ENCODE measurements around the gene FLRT2.

FLRT2 gene, protein sequence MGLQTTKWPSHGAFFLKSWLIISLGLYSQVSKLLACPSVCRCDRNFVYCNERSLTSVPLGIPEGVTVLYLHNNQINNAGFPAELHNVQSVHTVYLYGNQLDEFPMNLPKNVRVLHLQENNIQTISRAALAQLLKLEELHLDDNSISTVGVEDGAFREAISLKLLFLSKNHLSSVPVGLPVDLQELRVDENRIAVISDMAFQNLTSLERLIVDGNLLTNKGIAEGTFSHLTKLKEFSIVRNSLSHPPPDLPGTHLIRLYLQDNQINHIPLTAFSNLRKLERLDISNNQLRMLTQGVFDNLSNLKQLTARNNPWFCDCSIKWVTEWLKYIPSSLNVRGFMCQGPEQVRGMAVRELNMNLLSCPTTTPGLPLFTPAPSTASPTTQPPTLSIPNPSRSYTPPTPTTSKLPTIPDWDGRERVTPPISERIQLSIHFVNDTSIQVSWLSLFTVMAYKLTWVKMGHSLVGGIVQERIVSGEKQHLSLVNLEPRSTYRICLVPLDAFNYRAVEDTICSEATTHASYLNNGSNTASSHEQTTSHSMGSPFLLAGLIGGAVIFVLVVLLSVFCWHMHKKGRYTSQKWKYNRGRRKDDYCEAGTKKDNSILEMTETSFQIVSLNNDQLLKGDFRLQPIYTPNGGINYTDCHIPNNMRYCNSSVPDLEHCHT

DNA sequence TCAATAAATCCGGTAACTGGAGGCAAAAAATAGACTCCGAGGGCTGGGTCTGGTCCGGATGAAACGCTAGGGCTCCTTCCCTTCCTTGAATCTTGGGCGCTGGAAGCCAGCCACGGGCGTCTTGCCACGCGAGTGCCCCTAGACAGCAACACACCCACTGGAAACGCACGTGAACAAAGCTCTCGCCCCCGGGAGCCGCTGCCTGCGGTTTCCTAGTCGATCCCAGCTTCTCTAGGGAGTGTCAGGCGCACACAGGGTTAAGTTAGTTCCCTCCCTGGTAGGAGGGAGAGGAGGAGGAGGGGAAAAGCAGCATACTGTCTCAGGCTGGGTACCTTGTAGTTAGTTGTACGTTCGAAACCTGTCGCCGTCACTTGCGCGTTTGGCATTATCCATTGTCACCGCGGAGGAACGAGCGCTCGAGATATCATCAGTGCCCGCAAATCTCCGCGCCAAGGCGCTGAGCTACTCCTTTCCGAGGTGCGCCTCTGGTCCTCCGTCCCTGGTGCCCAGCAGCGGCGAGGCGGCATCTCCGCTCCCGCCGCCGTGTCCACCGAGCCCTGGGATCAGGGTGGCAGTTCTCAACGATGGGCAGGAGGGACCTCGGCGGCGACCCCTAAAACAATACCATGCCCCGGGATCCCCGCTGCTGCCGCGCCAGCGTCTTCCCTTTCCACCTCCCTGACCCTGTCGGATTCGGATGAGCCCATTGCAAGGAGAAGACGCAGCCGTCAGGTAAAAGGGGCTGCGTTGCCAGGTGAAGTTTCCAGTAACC is at the start of gene FLRT2:
TSS of gene FLRT2 (plus strand) at position 342 of the 772 bp plus-strand sequence. CDS start 91,371 bp downstream, outside the sequence.
- DNase-seq (ENCODE audit: low read depth in 2 of 2) = no peak

DNA sequence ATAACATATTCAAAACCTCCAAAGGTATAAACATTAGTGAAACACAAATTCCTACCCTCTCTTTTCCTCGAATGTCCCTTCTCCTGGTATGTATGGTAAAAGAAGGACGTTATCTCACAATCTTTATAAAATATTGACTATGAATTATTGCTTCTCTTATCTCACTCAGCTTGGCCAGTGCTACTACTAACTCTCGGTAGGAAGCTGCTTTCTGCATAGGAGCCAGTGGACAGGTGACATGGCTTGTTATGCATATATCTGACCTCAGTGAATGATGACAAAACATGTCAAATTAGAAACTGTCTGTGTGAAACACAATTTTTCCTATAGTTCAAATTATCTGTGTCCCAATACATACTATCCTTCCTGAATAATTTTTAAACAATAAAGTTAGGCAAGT is 48.5 kb upstream of the FLRT2 start:
- no peak for DNase-seq (ENCODE audit: low read depth in 2 of 2)

DNA sequence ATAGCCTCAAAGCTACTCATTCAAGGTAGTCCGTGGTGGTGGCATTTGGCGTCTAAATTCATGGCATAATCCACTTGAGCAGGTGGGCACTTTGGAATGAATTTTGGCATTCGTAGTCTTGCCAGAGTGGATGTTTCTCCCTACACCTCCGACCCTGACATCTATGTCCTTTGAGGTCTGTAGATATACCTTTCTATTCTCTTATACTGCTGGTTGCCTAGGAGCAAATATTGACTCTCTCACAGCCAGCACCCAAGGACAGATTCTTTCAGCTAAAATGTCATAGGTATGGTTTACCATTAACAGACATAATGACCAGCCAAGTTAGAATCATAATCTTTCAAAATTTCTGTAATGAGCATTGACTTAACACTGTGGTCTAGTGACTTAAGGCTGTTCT is 47.4 kb upstream of the FLRT2 start:
- no peak for DNase-seq (ENCODE audit: low read depth in 2 of 2)

DNA sequence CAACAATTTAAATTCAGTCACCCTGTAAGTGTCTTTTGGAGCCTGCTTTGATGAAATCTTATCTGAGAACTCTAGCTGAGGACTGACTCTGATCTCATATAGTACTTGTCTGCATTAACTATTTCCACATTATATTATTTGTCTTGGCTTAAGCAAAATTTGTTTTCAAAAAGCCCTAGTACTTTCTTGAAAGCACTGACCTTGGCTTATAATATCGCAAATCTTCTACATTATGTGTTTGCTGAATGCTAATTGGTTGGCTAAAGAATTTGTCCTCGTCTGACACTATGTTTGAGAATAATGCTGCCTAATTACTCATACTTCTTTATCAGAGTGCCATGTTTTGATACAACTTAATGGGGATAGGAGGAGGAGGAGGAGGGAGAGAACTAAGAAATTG is 46.9 kb upstream of the FLRT2 start:
- no peak for DNase-seq (ENCODE audit: low read depth in 2 of 2)

DNA sequence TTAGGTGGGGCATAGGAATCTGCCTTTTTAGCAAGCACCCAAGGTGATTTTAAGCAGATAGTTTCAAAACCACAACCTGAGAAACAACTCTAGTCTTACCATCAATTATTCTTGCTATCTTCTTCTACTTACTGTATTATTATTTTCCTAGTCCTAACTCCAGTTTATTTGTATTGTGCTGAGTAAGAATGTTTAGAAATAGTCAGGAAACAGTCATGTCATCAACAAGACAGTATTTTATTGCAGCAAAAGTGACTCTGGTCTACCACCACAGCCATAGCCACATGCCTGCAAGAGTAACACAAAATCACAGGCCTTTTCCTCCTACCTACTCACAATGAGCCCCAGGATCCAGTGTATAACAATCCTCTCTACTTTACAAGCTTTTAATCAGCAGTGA is 46.3 kb upstream of the FLRT2 start:
- DNase-seq (ENCODE audit: low read depth in 2 of 2) = no peak

DNA sequence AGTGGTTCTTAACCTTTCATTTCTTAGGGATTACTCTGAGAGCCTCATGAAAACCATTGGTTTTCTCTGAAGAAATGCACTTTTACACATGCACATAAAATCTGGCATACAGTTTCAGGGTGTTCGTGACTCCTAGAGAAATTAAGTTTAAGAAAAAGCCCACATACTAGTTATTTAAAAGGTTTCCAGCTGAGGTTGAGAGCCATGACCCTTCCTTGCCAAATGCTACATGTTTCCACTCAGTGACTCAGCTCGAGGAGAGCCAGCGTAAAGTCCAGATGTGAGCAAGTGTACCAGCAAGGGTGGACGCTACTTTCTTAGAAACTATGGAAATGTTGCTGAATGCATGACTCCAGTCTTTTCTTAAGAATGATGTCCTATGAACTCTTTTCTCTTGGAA is 42.7 kb upstream of the FLRT2 start:
- DNase-seq (ENCODE audit: low read depth in 2 of 2) = no peak

DNA sequence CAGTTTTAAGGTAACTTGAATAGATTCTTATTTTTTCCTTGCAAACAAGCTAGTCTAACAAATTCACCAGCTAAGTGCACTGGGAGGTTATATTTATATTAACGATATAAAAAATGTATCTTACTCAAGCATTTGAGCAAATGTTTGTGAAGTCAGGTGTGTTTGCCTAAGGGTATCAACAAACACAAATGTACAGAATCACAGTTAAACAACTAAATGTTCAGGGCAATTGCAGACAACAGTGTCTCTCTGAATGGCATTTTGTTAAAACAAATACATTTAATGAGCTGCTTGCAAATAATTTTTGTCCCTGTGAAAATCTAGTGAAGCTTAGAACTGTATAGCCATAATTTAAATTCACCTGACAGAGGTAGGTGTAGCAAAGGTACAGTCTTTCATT is 28.2 kb upstream of the FLRT2 start:
- DNase-seq (ENCODE audit: low read depth in 2 of 2) = no peak

DNA sequence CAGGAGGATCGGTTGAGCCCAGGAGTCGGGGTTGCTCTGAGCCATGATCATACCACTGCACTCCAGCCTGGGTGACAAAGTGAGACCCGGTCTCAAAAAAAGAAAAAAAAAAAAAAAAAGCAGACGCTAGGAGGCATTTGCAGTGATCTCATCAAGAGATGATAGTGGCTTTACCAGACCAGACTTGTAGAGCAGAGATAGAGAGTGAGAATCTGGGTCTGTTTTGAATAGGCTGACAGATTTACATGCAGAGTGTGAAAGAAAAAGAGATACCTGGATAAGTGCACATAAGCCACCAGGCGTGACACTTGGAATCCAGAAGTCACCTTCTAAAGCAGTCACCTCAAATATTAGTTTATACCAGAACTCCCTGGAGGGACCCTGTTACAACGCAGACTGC is 21.1 kb upstream of the FLRT2 start:
- no peak for DNase-seq (ENCODE audit: low read depth in 2 of 2)

DNA sequence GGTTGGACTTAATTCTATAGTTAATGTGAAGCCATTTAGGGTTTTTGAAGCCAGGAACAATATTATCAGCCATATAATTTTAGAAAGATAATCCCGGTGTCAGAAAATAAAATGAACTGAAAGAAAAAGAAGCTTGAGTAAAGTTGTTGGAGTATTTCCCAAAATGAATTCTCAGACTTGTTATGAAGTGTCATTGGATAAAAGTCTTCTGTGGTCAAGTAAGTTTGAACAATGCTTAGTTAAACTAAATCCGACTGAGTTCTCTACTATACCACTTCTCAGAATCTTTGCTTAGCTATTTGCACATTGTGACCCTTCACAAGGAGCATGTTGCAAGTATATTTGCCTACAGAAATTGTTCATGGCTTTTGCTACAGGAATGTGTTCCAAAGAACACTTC is 17.5 kb upstream of the FLRT2 start:
- DNase-seq (ENCODE audit: low read depth in 2 of 2) = no peak

DNA sequence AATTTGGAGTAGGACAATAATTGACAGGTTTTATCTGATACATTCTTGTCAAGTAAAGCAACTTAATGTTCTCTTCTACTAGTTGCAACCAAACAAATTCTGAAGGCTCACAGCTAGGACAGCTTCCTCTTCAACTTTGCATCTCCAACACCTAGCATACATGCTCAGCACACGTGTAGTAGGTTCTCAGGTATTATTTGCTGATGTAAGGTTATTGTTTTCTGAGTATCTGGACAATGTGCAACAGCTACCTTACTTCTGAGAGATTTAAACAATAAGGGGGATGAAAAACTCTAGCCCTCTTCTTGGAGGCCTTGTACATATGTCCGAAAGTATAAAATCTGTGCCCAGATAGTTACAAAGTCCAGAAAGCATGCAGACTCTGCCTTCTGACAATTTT is 15.5 kb upstream of the FLRT2 start:
- DNase-seq (ENCODE audit: low read depth in 2 of 2) = no peak

DNA sequence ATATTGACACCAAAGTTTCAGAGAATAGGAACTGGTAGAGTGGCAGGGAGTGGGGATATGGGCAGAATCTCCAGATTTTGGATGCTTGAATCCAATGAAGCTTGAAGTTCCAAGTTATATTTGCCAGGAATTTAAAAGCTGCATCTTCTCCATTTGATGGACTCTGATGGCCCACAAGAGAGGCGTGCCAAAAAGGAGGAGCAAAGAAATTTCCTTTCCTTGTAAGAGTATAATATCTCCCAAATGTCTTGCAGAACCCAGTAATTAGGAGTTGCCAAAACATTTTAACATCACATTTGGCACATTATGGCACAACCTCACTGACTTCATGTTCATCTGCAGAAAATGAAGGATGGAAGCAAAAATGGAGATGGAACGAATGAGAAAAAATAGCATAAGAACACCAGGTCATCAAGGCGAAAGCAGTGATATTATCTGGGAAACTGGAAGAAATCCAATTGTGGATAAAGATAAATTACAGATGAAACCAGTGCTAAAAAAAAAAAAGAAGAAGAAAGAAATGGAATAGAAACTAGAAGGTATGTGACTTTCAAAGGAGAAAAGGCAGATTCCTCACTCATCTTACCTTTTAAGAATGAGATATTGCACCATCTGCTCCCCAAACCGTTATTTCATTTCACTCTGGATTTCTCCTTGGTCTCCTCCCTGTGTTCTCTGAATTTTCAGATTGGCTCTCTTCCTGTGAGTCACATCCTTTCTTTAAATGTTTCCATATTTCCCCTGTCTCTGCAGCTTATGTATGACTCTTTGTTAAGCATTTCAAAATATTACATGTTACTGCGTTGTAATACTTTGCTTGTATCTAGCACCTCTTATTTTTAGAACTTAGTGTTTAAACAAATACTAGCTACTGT is 13.5 kb upstream of the FLRT2 start:
- no peak for DNase-seq (ENCODE audit: low read depth in 2 of 2)

DNA sequence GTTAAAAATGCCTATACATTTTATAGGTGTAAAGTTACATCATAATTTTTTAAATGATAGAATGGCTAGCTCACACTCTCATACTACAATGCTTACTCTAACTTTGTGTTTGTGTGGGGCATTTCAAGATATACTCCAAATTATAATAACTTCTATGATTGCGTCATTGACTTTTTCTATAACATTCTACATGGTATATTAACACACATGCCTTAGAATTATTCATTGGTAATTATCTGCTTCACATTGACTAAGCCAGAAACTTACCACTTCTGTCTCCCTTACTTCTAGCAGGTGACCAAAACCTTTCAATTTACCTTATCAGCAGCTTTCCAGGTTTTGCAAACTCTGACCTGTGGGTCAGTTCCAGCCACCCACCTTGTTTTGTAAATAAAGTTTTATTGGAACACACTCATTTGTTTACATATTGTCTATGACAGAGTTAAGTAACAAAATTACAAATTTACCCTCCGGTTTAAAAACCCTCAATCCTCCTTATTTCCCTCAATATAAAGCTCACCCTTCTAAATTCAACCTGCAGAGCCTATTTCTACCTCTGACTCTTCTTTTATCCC is 12.7 kb upstream of the FLRT2 start:
- DNase-seq (ENCODE audit: low read depth in 2 of 2) = no peak

DNA sequence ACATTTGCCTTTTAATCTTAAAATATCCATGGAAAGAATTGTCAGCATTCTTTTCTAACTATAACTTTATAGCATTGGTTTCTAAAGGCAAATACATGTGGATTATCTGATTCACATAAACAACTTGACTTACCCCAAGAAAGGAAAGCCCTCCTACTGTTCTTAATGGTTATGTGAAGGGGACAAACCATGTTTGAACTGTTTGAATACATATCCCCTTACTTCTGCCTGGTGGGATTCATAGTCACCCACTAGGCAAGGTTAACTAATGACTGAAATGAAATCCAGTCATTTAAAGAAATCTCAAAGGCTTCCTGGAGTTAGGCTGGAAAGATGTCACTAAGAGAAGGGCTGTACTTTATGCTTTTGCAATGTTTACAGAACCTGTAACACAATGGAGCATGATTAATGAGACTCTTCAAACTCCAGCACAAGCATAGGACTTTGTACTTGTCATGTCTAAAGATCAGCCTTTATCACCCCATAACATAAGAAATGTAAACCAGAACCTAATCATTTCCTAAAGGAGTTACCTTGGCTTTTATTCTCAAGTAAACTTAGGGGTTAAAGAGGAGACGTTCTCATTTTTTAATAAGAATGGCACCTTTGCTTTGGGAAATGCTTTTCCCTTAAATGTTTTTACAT is 10.2 kb upstream of the FLRT2 start:
- no peak for DNase-seq (ENCODE audit: low read depth in 2 of 2)

DNA sequence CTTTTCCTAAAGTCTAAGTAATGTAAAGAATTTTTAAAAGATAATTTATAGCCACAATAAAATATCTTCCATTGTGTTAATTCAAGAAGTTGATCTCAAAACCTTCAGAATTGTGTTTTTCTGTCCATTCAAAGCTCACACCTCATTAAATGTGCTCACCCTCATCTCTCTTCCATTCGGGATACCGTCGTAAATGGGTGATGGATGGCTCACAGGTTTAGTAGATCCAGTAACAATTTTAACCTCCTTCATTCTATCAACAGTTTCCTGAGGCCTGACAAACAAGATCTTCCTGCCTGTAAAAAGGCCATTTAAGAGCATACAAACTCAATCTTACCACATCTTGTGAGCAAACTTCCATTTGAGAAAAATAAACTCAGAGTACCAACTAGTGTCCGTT is 9.4 kb upstream of the FLRT2 start:
- no peak for DNase-seq (ENCODE audit: low read depth in 2 of 2)

DNA sequence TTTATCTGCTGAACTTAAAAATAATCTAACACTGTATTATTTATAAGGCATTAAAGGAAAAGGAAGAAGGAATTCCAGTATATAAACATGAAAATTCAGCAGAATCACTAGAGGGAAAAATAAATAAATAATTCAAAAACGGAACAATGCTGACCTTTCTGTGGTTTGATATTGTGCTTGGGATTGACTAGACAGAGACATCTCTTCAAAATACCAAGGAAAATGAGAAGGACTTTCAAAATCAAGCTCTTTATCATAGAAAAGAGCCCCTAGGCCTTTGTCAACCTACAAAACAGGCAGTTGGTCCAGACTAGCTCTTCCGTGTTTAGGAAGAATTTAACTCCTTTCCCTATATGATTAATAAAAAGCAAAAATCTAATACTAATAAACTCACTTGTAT is 6.3 kb upstream of the FLRT2 start:
- no peak for DNase-seq (ENCODE audit: low read depth in 2 of 2)

DNA sequence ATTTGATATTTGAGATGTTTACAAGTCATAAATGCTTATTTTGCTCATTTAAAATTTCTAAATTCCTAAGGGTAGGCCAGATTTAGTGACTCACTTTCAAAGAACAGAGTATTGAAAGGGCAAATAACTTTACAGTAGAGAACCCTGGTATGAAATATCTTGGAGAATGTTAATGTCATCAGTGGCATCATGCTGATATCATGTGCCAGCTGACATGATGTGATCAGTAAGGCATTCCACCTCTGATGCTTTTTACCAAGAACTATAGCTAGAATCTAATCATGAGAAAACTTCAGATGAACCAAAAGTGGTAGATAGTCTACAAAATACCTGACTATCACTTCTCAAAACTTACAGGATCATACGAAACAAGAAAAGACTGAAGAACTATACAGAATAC is 2.9 kb upstream of the FLRT2 start:
- DNase-seq (ENCODE audit: low read depth in 2 of 2) = no peak

DNA sequence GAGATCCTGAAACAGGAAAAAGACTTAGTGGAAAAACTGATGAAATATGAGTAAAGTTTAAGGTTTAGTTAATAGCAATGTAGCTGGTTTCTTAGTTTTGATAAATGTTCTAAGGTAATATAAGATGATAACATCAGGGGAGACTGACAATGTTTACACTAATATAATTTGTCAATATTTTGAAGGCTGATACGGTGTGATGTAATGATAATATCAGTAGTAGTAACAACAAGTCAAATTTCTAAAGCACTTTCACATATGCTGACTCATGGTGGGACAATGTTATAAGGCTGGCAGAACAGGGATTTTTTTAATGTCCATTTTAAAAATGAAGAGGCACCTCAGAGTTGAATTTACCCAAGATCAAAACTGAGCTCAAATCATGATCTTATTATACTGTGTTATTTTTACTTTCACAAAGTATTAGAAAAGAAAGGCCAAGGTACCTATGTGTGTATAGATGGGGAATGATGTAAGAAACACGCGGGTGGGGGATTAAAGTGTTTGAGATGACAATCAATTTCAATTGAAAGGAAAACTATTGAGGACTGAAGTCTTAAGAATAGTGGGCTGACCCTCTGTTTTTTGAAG is 2.4 kb upstream of the FLRT2 start:
- no peak for DNase-seq (ENCODE audit: low read depth in 2 of 2)

DNA sequence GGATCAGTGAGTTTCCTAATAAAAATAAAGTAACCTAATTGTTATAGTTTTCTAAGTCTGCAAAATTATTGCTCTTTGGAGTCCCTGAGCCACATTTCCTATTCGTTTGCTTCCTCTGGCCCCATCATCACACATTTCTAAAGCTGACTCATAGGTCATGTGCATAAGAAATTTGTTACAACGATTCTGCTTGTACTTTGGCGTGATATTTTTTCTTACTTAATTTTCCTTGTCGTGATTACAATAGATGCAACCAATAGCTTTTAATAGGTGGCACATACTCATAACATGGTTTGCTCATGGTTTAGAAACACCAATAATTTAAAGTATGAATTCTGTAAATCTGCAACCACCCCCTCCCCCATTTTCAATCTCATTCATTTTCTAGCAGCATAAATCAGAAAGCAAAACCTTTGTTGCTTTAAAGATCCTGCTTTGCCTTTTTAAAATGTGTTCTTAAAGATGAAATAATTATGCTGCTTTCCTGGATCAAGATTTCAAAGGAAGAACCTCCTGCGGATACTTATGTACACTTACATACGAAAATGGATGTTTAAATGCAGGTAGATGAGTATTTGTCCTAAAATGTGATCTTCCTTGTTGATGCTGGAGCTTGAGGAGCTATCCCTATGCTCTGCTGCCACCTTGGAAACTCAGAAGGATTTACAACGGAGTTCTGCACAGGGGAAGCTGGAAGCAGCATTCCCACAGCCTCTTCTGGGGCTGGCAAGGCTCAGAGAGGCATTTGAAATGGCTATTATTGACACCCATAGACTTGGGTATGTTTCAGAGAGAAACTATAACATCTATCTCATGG is 1.7 kb upstream of the FLRT2 start:
- no peak for DNase-seq (ENCODE audit: low read depth in 2 of 2)

DNA sequence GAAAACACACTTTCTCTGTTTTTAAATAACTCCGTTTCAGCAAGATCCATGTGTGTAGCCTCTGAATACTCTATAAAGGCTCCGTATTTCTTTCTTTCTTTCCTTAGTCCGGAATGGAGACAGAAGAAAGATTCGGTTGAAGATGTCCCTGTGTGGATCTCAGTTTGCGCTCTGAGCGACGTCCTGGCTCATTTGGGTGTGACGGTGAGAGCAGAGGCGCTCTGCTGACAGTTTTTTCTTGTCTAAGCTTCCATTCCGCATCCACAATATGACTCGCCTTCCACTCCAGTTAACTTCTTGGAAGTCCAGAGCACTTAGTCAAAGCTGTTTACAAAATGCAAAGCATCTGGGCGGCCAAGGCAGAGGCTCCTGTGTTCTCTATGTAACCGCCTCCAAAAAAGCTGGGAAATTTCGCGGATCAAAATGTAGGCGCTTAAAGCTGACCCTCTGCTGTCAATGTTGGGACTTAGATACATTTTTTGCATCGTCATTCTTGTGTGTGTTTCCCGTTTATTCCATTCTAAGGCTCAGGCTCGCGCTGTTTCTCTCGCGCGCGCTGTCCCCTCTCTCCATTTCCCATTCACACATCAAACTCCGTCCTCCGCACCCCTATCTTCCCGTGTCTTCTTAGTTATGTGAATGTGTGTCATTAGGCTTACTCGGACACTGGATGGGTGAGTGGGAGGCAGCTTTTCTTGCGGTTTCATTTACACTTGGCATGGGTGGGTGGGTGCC is 880 bp upstream of the FLRT2 start:
- no peak for DNase-seq (ENCODE audit: low read depth in 2 of 2)

Data from stimulated activated CD4-positive, alpha-beta T cell treated with anti-CD3 and anti-CD28 coated beads, Interleukin-1b, Interleukin-23, amount 100 ng/mL, for 1 hour (primary cell).